GM21447 (cell line): ENCODE data around the gene PRICKLE4.

ENCODE experiments used
- ATAC-seq: cut with Tn5 transposase; IDR thresholded peaks from one replicate; pipeline ENCODE4 v1.9.1; 2021; ENCODE audit not compliant: unreplicated experiment

PRICKLE4 gene

GRCh38 chr6:41836022-41836659 lies 55.6 kb downstream of the PRICKLE4 start:
- no peak for ATAC-seq

GRCh38 chr6:41836660-41837052 lies 56.1 kb downstream of the PRICKLE4 start:
- no peak for ATAC-seq
